PC-9 (cell line): ENCODE data around the gene KRT34. TPM values are rescaled to one million over a fixed set of nuclear protein-coding genes. Genes with fewer than 3 reads are reported as not detected.
A peak's percentile ranks its signal among the peaks of the same experiment; 100 is the strongest.

Experiments
- BruUV-seq: library from RNA; stranded (reverse); fragments of 400-500 nt; replicated peaks from 2 replicates; lab custom pipeline; 2021; lab: Mats Ljungman, UMichigan
- CTCF ChIA-PET: fragments of 300-600 bp; sonication (Branson Sonifier 250); formaldehyde crosslinking; loops from one replicate; lab custom pipeline; 2022; ENCODE audit warnings: antibody characterized with exemption; lab: Charles Lee
- POLR2A ChIA-PET: fragments of 300-600 bp; sonication (Branson Sonifier 250); formaldehyde crosslinking; loops from one replicate; lab custom pipeline; 2022; ENCODE audit warnings: antibody characterized with exemption; ENCODE audit not compliant: unreplicated experiment; lab: Charles Lee
- DNase-seq, 2 experiments: peaks; one replicate each; pipeline versions ENCODE4 v3.0.0 to v3.0.0-alpha.2; 2015 to 2022; ENCODE audit warnings: mixed read lengths in 1 of 2
- H2AFZ ChIP-seq: fragments of 200-600 bp; sonication (generic); 2 replicates; pipeline ENCODE4 v1.8.1; 2017; ENCODE audit warnings: antibody characterized with exemption
- H3F3A ChIP-seq: fragments of 200-600 bp; sonication (generic); 2 replicates; pipeline ENCODE4 v1.8.1; 2017; ENCODE audit warnings: antibody characterized with exemption, mild to moderate bottlenecking, low read depth; ENCODE audit not compliant: insufficient read depth
- H3K27ac ChIP-seq: fragments of 200-600 bp; sonication (generic); 2 replicates; pipeline ENCODE4 v1.6.1; 2016; ENCODE audit warnings: mixed run types
- H3K27me3 ChIP-seq: fragments of 200-600 bp; sonication (generic); 2 replicates; pipeline ENCODE4 v1.6.1; 2016; ENCODE audit warnings: low read depth, mixed run types; ENCODE audit not compliant: insufficient read depth
- H3K36me3 ChIP-seq: fragments of 200-600 bp; sonication (generic); 2 replicates; pipeline ENCODE4 v1.6.1; 2016; ENCODE audit warnings: low read depth, mixed run types
- H3K4me1 ChIP-seq: fragments of 200-600 bp; sonication (generic); replicated peaks from 2 replicates; pipeline ENCODE4 v1.6.1; 2016; ENCODE audit warnings: mixed run types; ENCODE audit not compliant: insufficient read depth
- H3K4me2 ChIP-seq: fragments of 200-600 bp; sonication (generic); 2 replicates; pipeline ENCODE4 v1.6.1; 2017; ENCODE audit warnings: mixed run types
- H3K4me3 ChIP-seq: fragments of 200-600 bp; sonication (generic); 2 replicates; pipeline ENCODE4 v1.6.1; 2016; ENCODE audit warnings: mixed run types
- H3K79me2 ChIP-seq: fragments of 200-600 bp; sonication (generic); 2 replicates; pipeline ENCODE4 v1.6.1; 2017; ENCODE audit warnings: low read depth, mixed run types
- H3K9me2 ChIP-seq: fragments of 200-600 bp; sonication (generic); 2 replicates; pipeline ENCODE4 v1.8.1; 2017; ENCODE audit warnings: mild to moderate bottlenecking; ENCODE audit not compliant: insufficient read depth
- H3K9me3 ChIP-seq: fragments of 200-600 bp; sonication (generic); 2 replicates; pipeline ENCODE4 v1.8.1; 2016; ENCODE audit warnings: low read depth; ENCODE audit not compliant: insufficient read depth
- H4K20me1 ChIP-seq: fragments of 200-600 bp; sonication (generic); 2 replicates; pipeline ENCODE4 v1.8.1; 2017; ENCODE audit not compliant: insufficient read depth
- CTCF ChIP-seq: fragments of 200-600 bp; sonication (generic); conservative IDR thresholded peaks from 2 replicates; pipeline ENCODE4 v1.6.1; 2017; ENCODE audit warnings: mixed run types, antibody characterized with exemption, mild to moderate bottlenecking, moderate library complexity
- EZH2 ChIP-seq: fragments of 200-600 bp; sonication (generic); IDR thresholded peaks from 2 replicates; pipeline ENCODE4 v1.8.0; 2017; ENCODE audit warnings: antibody characterized with exemption, low read depth
- intact Hi-C: fragments of 100-400 bp; cut with micrococcal nuclease; formaldehyde crosslinking; loops from one replicate; pipeline ENCODE4 v1.10.0; 2022; ENCODE audit not compliant: unreplicated experiment
- total RNA-seq: library from RNA; stranded (reverse); gene quantifications from 2 replicates; pipeline ENCODE4 v1.2.3, GENCODE V29; 2021

Gene KRT34
- total RNA-seq, 1 experiment from 2014 or later, result 1.4 TPM

- Histone ChIP-seq H3K9me2 (no peaks in the 10 kb centered on the region), H3F3A (0 out of 2 replicates have a peak, but pooled peaks cover 6% of the 10 kb centered on the region), H3K9me3 (0 out of 2 replicates have a peak, but pooled peaks cover 4% of the 10 kb centered on the region), H4K20me1 (no peaks in the 10 kb centered on the region), H3K36me3 (no peaks in the 10 kb centered on the region), H2AFZ (no peak overlapping the region), H3K27ac (no peak overlapping the region), H3K4me1 (peaks cover 18% of the 10 kb centered on the region), H3K4me2 (no peak overlapping the region), H3K79me2 (no peaks in the 10 kb centered on the region), H3K4me3 (no peak overlapping the region), H3K27me3 (no peaks in the 10 kb centered on the region)
- peak in 1 of 2 experiments; percentile 46 for DNase-seq
- no peak for TF ChIP-seq CTCF
- TF ChIP-seq EZH2, result no peak
- intact Hi-C loops, result no loop called here
- no TSS peak for BruUV-seq
- ChIA-PET POLR2A (interaction anchor here (0.6 to 0.7 kb wide), 2 partner anchors 9 to 28 kb away, joined by 3 to 9 read pairs; no protein-coding TSS in a partner anchor), CTCF (no interaction called here)
Observed at GRCh38 chr17:41367426-41368075, 14.6 kb downstream of the KRT34 start.

DNA sequence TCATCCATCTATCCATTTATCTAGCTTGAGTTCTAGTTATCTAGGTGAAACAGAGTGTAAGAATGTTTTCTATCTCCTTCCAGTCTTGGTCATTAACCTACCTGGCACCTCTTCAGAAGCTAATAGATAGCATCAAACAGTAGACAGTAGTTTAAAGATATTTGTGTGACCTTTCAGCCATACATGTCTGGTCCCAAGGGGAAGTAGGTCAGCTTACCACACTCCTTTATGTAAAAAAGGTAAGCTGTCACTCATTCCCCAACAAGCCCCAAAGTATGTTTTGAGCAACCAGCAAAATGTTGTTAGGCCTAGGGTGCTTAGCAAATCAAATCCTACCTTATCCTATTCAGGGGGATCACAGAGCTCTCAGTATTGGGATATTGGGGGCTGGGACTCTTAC, 16.0 kb downstream of the KRT34 start:
- H3K79me2 ChIP-seq, result no peaks in the 10 kb centered on the region
- BruUV-seq, result no TSS peak

GRCh38 chr17:41363881-41364280, 18.2 kb downstream of the KRT34 start:
- POLR2A ChIA-PET, result no interaction called here
- BruUV-seq, result no TSS peak
- intact Hi-C loops, result no loop called here

More for the DNA sequence above, 16.0 kb downstream of the KRT34 start:
- intact Hi-C loops, result no loop called here
- no peak overlapping the region for H3K27ac ChIP-seq
- no peaks in the 10 kb centered on the region for H3K27me3 ChIP-seq
- H3K9me2 ChIP-seq, result no peaks in the 10 kb centered on the region
- no peak overlapping the region for H3K4me3 ChIP-seq
- H3F3A ChIP-seq, result peaks cover 14% of the 10 kb centered on the region
- TF ChIP-seq CTCF, result no peak
- no peak for TF ChIP-seq EZH2
- peaks cover 33% of the 10 kb centered on the region for H3K4me1 ChIP-seq
- H4K20me1 ChIP-seq, result no peaks in the 10 kb centered on the region
- 0 out of 2 replicates have a peak, but pooled peaks cover 3% of the 10 kb centered on the region for H3K9me3 ChIP-seq
- POLR2A ChIA-PET, result interaction anchor here (0.7 kb wide), 1 partner anchor 128 kb away, joined by 3 read pairs; no protein-coding TSS in a partner anchor
- no peaks in the 10 kb centered on the region for H3K36me3 ChIP-seq
- H3K4me2 ChIP-seq, result no peak overlapping the region
- no peak overlapping the region for H2AFZ ChIP-seq
- CTCF ChIA-PET, result no interaction called here
- no peak for DNase-seq

More at GRCh38 chr17:41363881-41364280, 18.2 kb downstream of the KRT34 start:
- Histone ChIP-seq H4K20me1 (no peaks in the 10 kb centered on the region), H3K4me1 (peaks cover 51% of the 10 kb centered on the region), H3K36me3 (no peaks in the 10 kb centered on the region), H2AFZ (no peak overlapping the region; the same call in 1 of the 2 replicates), H3F3A (peaks cover 26% of the 10 kb centered on the region), H3K4me3 (no peak overlapping the region), H3K27ac (no peak overlapping the region), H3K9me2 (no peaks in the 10 kb centered on the region), H3K4me2 (no peak overlapping the region), H3K27me3 (no peaks in the 10 kb centered on the region), H3K79me2 (no peaks in the 10 kb centered on the region), H3K9me3 (0 out of 2 replicates have a peak, but pooled peaks cover 3% of the 10 kb centered on the region)
- TF ChIP-seq EZH2, result no peak
- no peak for TF ChIP-seq CTCF
- CTCF ChIA-PET, result no interaction called here
- peak in 1 of 2 experiments; percentile 44 for DNase-seq
